Keratinocyte (primary cell): Measurements from ENCODE around the gene EPB41L4B. TPM values are rescaled to one million over a fixed set of nuclear protein-coding genes. Genes with fewer than 3 reads are reported as not detected.
A peak's percentile ranks its signal among the peaks of the same experiment; 100 is the strongest.

Source experiments
- DNase-seq: peaks from one replicate; pipeline ENCODE4 v3.0.0-alpha.2; 2011; ENCODE audit warnings: low read depth, missing footprints, low spot score
- FAIRE-seq: peaks from 2 replicates; lab custom pipeline; 2011; peaks lifted over from hg19 to GRCh38; lab: Jason Lieb, UNC
- H2AFZ ChIP-seq: 2 replicates; pipeline ENCODE4 v1.6.0; 2012; ENCODE audit warnings: low read length, control low read depth, inconsistent platforms; ENCODE audit not compliant: control insufficient read depth
- H3K27ac ChIP-seq: 2 replicates; pipeline ENCODE4 v1.5.1; 2011; ENCODE audit warnings: low read length; ENCODE audit not compliant: control insufficient read depth, insufficient read depth
- H3K27me3 ChIP-seq: 3 replicates; pipeline ENCODE4 v1.6.0; 2011; ENCODE audit warnings: low read length; ENCODE audit not compliant: control insufficient read depth, insufficient read depth; ENCODE audit errors: extremely low read depth
- H3K36me3 ChIP-seq, 2 experiments: 2 replicates in 1 of 2; 3 replicates in 1 of 2; pipeline ENCODE4 v1.5.1; 2011; ENCODE audit warnings: low read length in 2 of 2, mild to moderate bottlenecking in 1 of 2; ENCODE audit not compliant: control insufficient read depth in 2 of 2, insufficient read depth in 2 of 2; ENCODE audit errors: extremely low read depth in 1 of 2
- H3K4me1 ChIP-seq: 3 replicates; pipeline ENCODE4 v1.5.1; 2011; ENCODE audit warnings: low read length; ENCODE audit not compliant: control insufficient read depth, insufficient read depth; ENCODE audit errors: extremely low read depth
- H3K4me2 ChIP-seq: 3 replicates; pipeline ENCODE4 v1.6.0; 2011; ENCODE audit warnings: low read depth, low read length; ENCODE audit not compliant: control insufficient read depth, insufficient read depth; ENCODE audit errors: extremely low read depth
- H3K4me3 ChIP-seq, 3 experiments: fragments of 200-600 bp in 1 of 3; sonication (generic) in 1 of 3; 2 replicates in 2 of 3; 3 replicates in 1 of 3; pipeline ENCODE4 v1.5.1; 2011 to 2016; ENCODE audit warnings: low read length in 3 of 3, mild to moderate bottlenecking in 3 of 3, control low read depth in 2 of 3, inconsistent platforms in 1 of 3, low read depth in 1 of 3, mixed read lengths in 1 of 3, mixed run types in 1 of 3, moderate library complexity in 1 of 3; ENCODE audit not compliant: control insufficient read depth in 2 of 3, insufficient read depth in 2 of 3; ENCODE audit errors: extremely low read depth in 1 of 3
- H3K79me2 ChIP-seq: 2 replicates; pipeline ENCODE4 v1.6.0; 2012; ENCODE audit warnings: low read length; ENCODE audit not compliant: control insufficient read depth, insufficient read depth
- H3K9ac ChIP-seq: 3 replicates; pipeline ENCODE4 v1.6.0; 2011; ENCODE audit warnings: low read length; ENCODE audit not compliant: control insufficient read depth, insufficient read depth; ENCODE audit errors: extremely low read depth
- H3K9me1 ChIP-seq: 3 replicates; pipeline ENCODE4 v1.6.0; 2011; ENCODE audit warnings: low read length; ENCODE audit not compliant: control insufficient read depth, insufficient read depth; ENCODE audit errors: extremely low read depth
- H3K9me3 ChIP-seq: 2 replicates; pipeline ENCODE4 v1.5.1; 2012; ENCODE audit warnings: low read depth, low read length; ENCODE audit not compliant: control insufficient read depth
- H4K20me1 ChIP-seq: 3 replicates; pipeline ENCODE4 v1.6.0; 2011; ENCODE audit warnings: low read length; ENCODE audit not compliant: control insufficient read depth, insufficient read depth; ENCODE audit errors: extremely low read depth
- EZH2 ChIP-seq: IDR thresholded peaks from one replicate; pipeline ENCODE4 v1.6.1; 2012; ENCODE audit warnings: inconsistent platforms, mild to moderate bottlenecking, low read length, moderate library complexity
- dilution Hi-C: fragments of 300-500 bp; cut with MboI; formaldehyde crosslinking; loops from one replicate; pipeline ENCODE4 v1.7.0; 2020; ENCODE audit warnings: low sequenced_read_pairs; ENCODE audit not compliant: extremely low pct_ligation_motif_present
- polyA plus RNA-seq, 5 experiments: library from polyadenylated mRNA; depleted of rRNA in 3 of 5; stranded (reverse) in 3 of 5; stranded (forward) in 1 of 5; unstranded in 1 of 5; fragments of >200 nt; gene quantifications; 1 replicate in 1 of 5; 2 replicates in 3 of 5; 3 replicates in 1 of 5; pipeline versions ENCODE4 v1.2.1 to v1.2.3, GENCODE V29; 2011 to 2012; ENCODE audit warnings: missing spikeins in 2 of 5, low read depth in 1 of 5, low replicate concordance in 1 of 5
- TF ChIP-seq, protein P1 (sequence below), 3 experiments: IDR thresholded peaks in 1 of 3; conservative IDR thresholded peaks in 1 of 3; optimal IDR thresholded peaks in 1 of 3; 2 replicates in 2 of 3; 3 replicates in 1 of 3; pipeline versions ENCODE3 to v1.5.1; 2011; ENCODE audit warnings: low read length in 3 of 3, mild to moderate bottlenecking in 3 of 3, moderate library complexity in 2 of 3, control low read depth in 1 of 3, inconsistent platforms in 1 of 3; ENCODE audit not compliant: insufficient read depth in 2 of 3; ENCODE audit errors: extremely low read depth in 1 of 3

EPB41L4B gene
- polyA plus RNA-seq, 1 donor (not counting 4 experiments of a cell fraction or from before 2014, with no cell fraction given) = 13.7 TPM

DNA sequence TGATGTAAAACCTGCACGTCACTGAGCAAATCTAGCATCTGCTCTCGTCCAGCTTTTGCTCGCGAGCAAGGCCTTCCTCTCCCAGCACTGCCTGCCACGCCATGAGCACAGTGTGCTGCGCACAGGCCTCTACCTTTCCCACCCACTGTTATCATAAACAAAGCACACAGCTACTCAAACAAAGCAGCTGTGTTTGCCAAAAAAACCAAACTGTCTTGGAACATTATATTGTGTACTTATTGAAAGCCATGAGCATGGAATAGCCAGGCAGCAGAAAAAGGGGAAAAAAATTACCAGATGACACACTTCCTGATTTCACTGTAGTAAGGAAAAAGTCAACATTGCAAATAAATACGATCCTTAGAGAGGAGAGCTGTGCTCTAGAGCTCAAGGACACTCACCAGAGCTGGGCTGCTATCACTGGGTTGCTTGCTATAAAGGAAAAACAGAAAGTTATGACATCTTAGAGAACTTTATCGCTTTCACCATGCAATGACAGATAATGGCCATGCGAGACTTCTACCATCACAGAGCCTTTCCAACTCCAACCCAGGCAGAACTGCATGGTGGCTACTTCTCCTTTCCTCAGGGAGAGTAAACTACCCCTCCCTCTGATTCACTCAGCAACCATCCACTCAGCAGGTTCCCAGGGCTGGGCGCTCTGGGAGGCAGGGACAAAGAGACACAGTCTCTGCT lies 69.6 kb downstream of the EPB41L4B start:
- H3K9ac ChIP-seq = no peak overlapping the region
- FAIRE-seq = peak; percentile 71

DNA sequence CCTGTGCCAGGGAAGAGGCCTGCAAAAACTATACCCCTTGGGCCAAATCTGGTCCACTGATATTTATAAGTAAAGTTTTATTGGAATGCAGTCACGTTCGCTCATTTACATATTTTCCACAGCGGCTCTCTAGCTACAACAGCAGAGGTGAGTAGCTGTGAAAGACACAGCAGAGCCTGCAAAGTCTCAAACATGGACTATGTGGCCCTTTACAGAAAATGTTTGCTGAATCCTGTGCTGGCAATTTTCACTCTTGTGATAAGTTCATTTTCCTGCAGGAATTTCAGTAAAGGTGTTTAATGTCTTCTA lies 70.1 kb downstream of the EPB41L4B start:
- peaks cover 0 to 1% of the 10 kb centered on the region in 2 experiments for H3K36me3 ChIP-seq
- H4K20me1 ChIP-seq = no peaks in the 10 kb centered on the region
- TF ChIP-seq EZH2 = no peak
- TF ChIP-seq, protein P1, sequence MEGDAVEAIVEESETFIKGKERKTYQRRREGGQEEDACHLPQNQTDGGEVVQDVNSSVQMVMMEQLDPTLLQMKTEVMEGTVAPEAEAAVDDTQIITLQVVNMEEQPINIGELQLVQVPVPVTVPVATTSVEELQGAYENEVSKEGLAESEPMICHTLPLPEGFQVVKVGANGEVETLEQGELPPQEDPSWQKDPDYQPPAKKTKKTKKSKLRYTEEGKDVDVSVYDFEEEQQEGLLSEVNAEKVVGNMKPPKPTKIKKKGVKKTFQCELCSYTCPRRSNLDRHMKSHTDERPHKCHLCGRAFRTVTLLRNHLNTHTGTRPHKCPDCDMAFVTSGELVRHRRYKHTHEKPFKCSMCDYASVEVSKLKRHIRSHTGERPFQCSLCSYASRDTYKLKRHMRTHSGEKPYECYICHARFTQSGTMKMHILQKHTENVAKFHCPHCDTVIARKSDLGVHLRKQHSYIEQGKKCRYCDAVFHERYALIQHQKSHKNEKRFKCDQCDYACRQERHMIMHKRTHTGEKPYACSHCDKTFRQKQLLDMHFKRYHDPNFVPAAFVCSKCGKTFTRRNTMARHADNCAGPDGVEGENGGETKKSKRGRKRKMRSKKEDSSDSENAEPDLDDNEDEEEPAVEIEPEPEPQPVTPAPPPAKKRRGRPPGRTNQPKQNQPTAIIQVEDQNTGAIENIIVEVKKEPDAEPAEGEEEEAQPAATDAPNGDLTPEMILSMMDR (optimal IDR thresholded peaks at IDR 0.05 in 1 of 3, IDR thresholded peaks at IDR 0.05 in 1 of 3, conservative IDR thresholded peaks at IDR 0.05 in 1 of 3; ENCODE audit: extremely low read depth in 1 of 3, insufficient read depth in 2 of 3, low read length in 3 of 3) = no peak
- FAIRE-seq (no peak), DNase-seq (no peak)
- H3K9me3 ChIP-seq = no peaks in the 10 kb centered on the region
- H2AFZ ChIP-seq = no peak overlapping the region
- H3K79me2 ChIP-seq = no peaks in the 10 kb centered on the region
- no peak overlapping the region for H3K4me2 ChIP-seq
- H3K9ac ChIP-seq = no peak overlapping the region
- H3K4me1 ChIP-seq = peaks cover 31% of the 10 kb centered on the region
- H3K27me3 ChIP-seq = no peaks in the 10 kb centered on the region
- H3K27ac ChIP-seq = no peak overlapping the region
- H3K9me1 ChIP-seq = peaks cover 2% of the 10 kb centered on the region
- no peak overlapping the region for H3K4me3 ChIP-seq
- dilution Hi-C loops = no loop called here

More for the DNA sequence above, 69.6 kb downstream of the EPB41L4B start:
- no peak overlapping the region for H2AFZ ChIP-seq
- peaks cover 0 to 1% of the 10 kb centered on the region in 2 experiments for H3K36me3 ChIP-seq
- no peaks in the 10 kb centered on the region for H4K20me1 ChIP-seq
- no peak overlapping the region for H3K4me3 ChIP-seq
- DNase-seq = no peak
- peaks cover 31% of the 10 kb centered on the region for H3K4me1 ChIP-seq
- H3K27me3 ChIP-seq = no peaks in the 10 kb centered on the region
- no peaks in the 10 kb centered on the region for H3K9me3 ChIP-seq
- dilution Hi-C loops = no loop called here
- H3K9me1 ChIP-seq = peaks cover 2% of the 10 kb centered on the region
- H3K79me2 ChIP-seq = no peaks in the 10 kb centered on the region
- TF ChIP-seq EZH2 = no peak
- TF ChIP-seq, protein P1 (optimal IDR thresholded peaks at IDR 0.05 in 1 of 3, IDR thresholded peaks at IDR 0.05 in 1 of 3, conservative IDR thresholded peaks at IDR 0.05 in 1 of 3; ENCODE audit: extremely low read depth in 1 of 3, insufficient read depth in 2 of 3, low read length in 3 of 3) = no peak
- no peak overlapping the region for H3K27ac ChIP-seq
- no peak overlapping the region for H3K4me2 ChIP-seq
